Measurements from ENCODE around the gene RASAL2. TPM values are rescaled to one million over a fixed set of nuclear protein-coding genes. Genes with fewer than 3 reads are reported as not detected.

Gene RASAL2
- total RNA-seq, 2 donors from 2014 or later: 9.9 to 20.4 TPM

DNA sequence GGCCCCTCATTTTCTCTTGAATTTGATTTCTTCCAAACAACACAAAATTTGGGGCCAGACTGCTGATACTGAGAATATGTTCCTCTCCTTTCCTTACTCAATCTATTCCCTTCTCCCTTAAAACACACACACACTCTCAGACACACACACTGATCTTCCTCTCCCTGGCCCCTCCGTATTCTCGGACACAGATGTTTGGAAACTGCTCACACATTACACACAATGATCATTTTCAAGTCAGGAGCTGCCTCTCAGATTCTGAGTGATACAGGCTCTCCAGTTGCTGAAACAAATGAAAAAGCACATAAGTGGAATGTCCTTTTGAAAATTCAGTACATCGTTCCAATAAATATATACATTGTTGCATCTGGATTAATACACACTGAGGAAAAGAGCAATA lies 241.5 kb downstream of the RASAL2 start:
- H3K27ac ChIP-seq: no peak overlapping the region
- ATAC-seq (no peak), DNase-seq (no peak)
- peaks cover 7% of the 10 kb centered on the region for H3K4me1 ChIP-seq
- H3K9me3 ChIP-seq: no peaks in the 10 kb centered on the region
- intact Hi-C loops (cut with DNase I): no loop called here
- no peaks in the 10 kb centered on the region for H3K36me3 ChIP-seq (replicated peaks in 1 of 2; ENCODE audit: insufficient read depth in 1 of 2, low read depth in 2 of 2)
- no peak overlapping the region for H3K4me3 ChIP-seq
- WGBS, 2 donors: 88 to 90% methylated on average over 3 of the region's 3 CpGs
- no peaks in the 10 kb centered on the region for H3K27me3 ChIP-seq
- TF ChIP-seq POLR2A (IDR thresholded peaks at IDR 0.05): no peak
- TF ChIP-seq, protein P1, sequence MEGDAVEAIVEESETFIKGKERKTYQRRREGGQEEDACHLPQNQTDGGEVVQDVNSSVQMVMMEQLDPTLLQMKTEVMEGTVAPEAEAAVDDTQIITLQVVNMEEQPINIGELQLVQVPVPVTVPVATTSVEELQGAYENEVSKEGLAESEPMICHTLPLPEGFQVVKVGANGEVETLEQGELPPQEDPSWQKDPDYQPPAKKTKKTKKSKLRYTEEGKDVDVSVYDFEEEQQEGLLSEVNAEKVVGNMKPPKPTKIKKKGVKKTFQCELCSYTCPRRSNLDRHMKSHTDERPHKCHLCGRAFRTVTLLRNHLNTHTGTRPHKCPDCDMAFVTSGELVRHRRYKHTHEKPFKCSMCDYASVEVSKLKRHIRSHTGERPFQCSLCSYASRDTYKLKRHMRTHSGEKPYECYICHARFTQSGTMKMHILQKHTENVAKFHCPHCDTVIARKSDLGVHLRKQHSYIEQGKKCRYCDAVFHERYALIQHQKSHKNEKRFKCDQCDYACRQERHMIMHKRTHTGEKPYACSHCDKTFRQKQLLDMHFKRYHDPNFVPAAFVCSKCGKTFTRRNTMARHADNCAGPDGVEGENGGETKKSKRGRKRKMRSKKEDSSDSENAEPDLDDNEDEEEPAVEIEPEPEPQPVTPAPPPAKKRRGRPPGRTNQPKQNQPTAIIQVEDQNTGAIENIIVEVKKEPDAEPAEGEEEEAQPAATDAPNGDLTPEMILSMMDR (IDR thresholded peaks at IDR 0.05): no peak

DNA sequence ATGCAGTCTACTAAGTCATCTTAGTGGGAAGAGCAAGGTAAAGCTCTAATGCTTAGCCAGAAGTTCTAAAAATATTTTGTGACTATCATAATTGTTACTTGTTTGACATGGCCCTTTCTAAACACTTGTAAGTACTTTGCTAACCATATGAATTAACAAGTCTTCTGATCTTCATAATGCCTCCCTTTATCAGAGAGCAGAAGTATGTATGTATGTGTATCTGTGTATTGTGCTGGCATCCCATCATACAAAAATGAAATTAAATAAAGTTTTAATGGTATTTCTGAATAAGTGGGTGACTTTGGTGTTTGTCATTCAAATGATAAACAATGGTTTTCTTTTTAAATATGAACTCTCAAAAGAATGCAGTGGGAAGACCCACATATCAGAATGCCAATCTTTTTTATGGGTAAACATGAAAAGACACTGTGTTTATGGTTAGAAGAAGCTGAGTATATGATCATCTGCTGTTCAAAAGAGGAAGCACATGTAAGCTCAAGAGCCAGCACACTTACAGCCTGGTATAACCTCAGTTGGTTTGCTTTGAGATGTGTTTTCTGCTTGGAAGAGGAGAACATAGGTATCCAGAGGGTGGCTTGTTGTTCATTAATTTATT lies 243.3 kb downstream of the RASAL2 start:
- no peak for DNase-seq
- no peaks in the 10 kb centered on the region for H3K36me3 ChIP-seq (replicated peaks in 1 of 2; ENCODE audit: insufficient read depth in 1 of 2, low read depth in 2 of 2)
- no peak overlapping the region for H3K4me3 ChIP-seq
- no peaks in the 10 kb centered on the region for H3K4me1 ChIP-seq
- intact Hi-C loops (cut with DNase I): no loop called here
- no peak overlapping the region for H3K27ac ChIP-seq
- H3K9me3 ChIP-seq: no peaks in the 10 kb centered on the region
- no peak for ATAC-seq
- no peaks in the 10 kb centered on the region for H3K27me3 ChIP-seq
- no peak for TF ChIP-seq POLR2A (IDR thresholded peaks at IDR 0.05)
- TF ChIP-seq, protein P1 (IDR thresholded peaks at IDR 0.05): no peak

DNA sequence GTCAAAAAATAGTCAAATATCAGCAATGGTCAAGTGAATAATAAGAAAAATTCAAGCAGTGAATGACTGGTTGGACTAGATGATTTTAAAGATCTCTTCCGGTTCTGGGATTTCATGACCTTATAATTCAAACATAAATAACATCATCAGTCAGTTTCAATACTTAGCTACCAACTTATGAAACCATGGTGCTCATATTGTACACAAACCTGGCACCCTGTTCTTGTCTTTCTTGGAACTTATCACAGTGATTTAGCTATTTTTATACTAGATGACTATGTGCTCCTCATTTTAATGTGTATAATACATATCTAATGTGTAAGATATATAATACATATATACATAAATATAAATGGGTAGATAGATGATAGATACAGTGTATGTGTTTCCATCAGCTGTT lies 245.9 kb downstream of the RASAL2 start:
- Histone ChIP-seq H3K4me1 (peaks cover 7% of the 10 kb centered on the region), H3K27me3 (no peaks in the 10 kb centered on the region), H3K9me3 (no peaks in the 10 kb centered on the region), H3K27ac (no peak overlapping the region), H3K4me3 (no peak overlapping the region), H3K36me3 (replicated peaks in 1 of 2; ENCODE audit: insufficient read depth in 1 of 2, low read depth in 2 of 2) (no peaks in the 10 kb centered on the region)
- WGBS, 2 donors: 61 to 67% methylated on average over 1 of the region's 1 CpG
- intact Hi-C loops (cut with DNase I): no loop called here
- no peak for TF ChIP-seq POLR2A (IDR thresholded peaks at IDR 0.05)
- TF ChIP-seq, protein P1 (IDR thresholded peaks at IDR 0.05): no peak
- DNase-seq (no peak), ATAC-seq (no peak)

- 41 to 49% methylated on average over 10 of the region's 10 CpGs for WGBS, 2 donors
- Histone ChIP-seq H3K27ac (peak overlapping the region in 3 of 4 donors; percentile 29 to 75 (median 42)), H3K27me3 (no peaks in the 10 kb centered on the region), H3K4me3 (no peak overlapping the region), H3K36me3 (replicated peaks in 1 of 2; ENCODE audit: insufficient read depth in 1 of 2, low read depth in 2 of 2) (no peaks in the 10 kb centered on the region), H3K4me1 (peaks cover 15% of the 10 kb centered on the region), H3K9me3 (no peaks in the 10 kb centered on the region)
- ATAC-seq: peak; percentile 79
- intact Hi-C loops (cut with DNase I): no loop called here
- DNase-seq: peak; percentile 53 to 67 (median 61)
- TF ChIP-seq, protein P1 (IDR thresholded peaks at IDR 0.05): no peak
- peak in 2 of 3 donors; percentile 53 to 55 for TF ChIP-seq POLR2A (IDR thresholded peaks at IDR 0.05)
Measured at GRCh38 chr1:178341261-178341956, 247.5 kb downstream of the RASAL2 start.
